Adrenal gland (tissue), 5 donors: ENCODE results near the gene FAR2.

ENCODE experiments used
- CTCF ChIP-seq, 6 experiments: fragments of 450-650 bp in 4 of 6; fragments of 200-600 bp in 2 of 6; sonication (generic) in 1 of 6; IDR thresholded peaks; 1 replicate in 5 of 6; 2 replicates in 1 of 6; pipeline versions ENCODE4 v1.5.1 to v1.8.0; 2016 to 2021; ENCODE audit warnings: antibody characterized with exemption in 6 of 6, mild to moderate bottlenecking in 2 of 6, moderate library complexity in 1 of 6
- POLR2A ChIP-seq, 2 donors: fragments of 450-650 bp; IDR thresholded peaks; one replicate each; pipeline ENCODE4 v1.6.1; 2017; ENCODE audit warnings: antibody characterized with exemption in 2 of 2, mild to moderate bottlenecking in 2 of 2, moderate library complexity in 1 of 2
- donor health status: DM: no; HTN: no; CAD: no.

GRCh38 chr12:29286081-29286790 is 137.2 kb downstream of the FAR2 start:
- no peak for TF ChIP-seq CTCF (IDR thresholded peaks at IDR 0.05)
- no peak for TF ChIP-seq POLR2A (IDR thresholded peaks at IDR 0.05)
